Measurements from ENCODE around the gene STK39.

STK39 gene

GRCh38 chr2:167966937-167967913 lies 280.2 kb downstream of the STK39 start:
- no peak overlapping the region for H3K4me3 ChIP-seq (IDR thresholded peaks at IDR 0.05; ENCODE audit: insufficient read depth, low read depth, low read length)
- no peak overlapping the region for H3K4me2 ChIP-seq
- H4K20me1 ChIP-seq (ENCODE audit: insufficient read depth): no peaks in the 10 kb centered on the region
- no peak for TF ChIP-seq CTCF (conservative IDR thresholded peaks at IDR 0.05; ENCODE audit: low read depth, low read length)
- no peak overlapping the region for H3K9ac ChIP-seq
- no peak overlapping the region for H2AFZ ChIP-seq (ENCODE audit: low read depth)
- H3K27ac ChIP-seq: no peak overlapping the region
- no peaks in the 10 kb centered on the region for H3K27me3 ChIP-seq (ENCODE audit: insufficient read depth, low read depth)
- no peaks in the 10 kb centered on the region for H3K79me2 ChIP-seq (ENCODE audit: insufficient read depth, low read depth)
- H3K4me1 ChIP-seq (ENCODE audit: low read depth, poor library complexity, severe bottlenecking): no peaks in the 10 kb centered on the region
- no peaks in the 10 kb centered on the region for H3K36me3 ChIP-seq (ENCODE audit: insufficient read depth)

GRCh38 chr2:167965907-167966761 lies 281.3 kb downstream of the STK39 start:
- TF ChIP-seq CTCF (conservative IDR thresholded peaks at IDR 0.05; ENCODE audit: low read depth, low read length): no peak
- Histone ChIP-seq H3K4me2 (no peak overlapping the region), H3K9ac (no peak overlapping the region), H3K4me3 (IDR thresholded peaks at IDR 0.05; ENCODE audit: insufficient read depth, low read depth, low read length) (no peak overlapping the region), H3K79me2 (ENCODE audit: insufficient read depth, low read depth) (no peaks in the 10 kb centered on the region), H2AFZ (ENCODE audit: low read depth) (no peak overlapping the region), H3K4me1 (ENCODE audit: low read depth, poor library complexity, severe bottlenecking) (no peaks in the 10 kb centered on the region), H3K36me3 (ENCODE audit: insufficient read depth) (no peaks in the 10 kb centered on the region), H4K20me1 (ENCODE audit: insufficient read depth) (no peaks in the 10 kb centered on the region), H3K27ac (no peak overlapping the region), H3K27me3 (ENCODE audit: insufficient read depth, low read depth) (no peaks in the 10 kb centered on the region)

- Histone ChIP-seq H2AFZ (ENCODE audit: low read depth) (no peak overlapping the region), H4K20me1 (ENCODE audit: insufficient read depth) (no peaks in the 10 kb centered on the region), H3K4me3 (IDR thresholded peaks at IDR 0.05; ENCODE audit: insufficient read depth, low read depth, low read length) (no peak overlapping the region), H3K27ac (no peak overlapping the region), H3K9ac (no peak overlapping the region), H3K79me2 (ENCODE audit: insufficient read depth, low read depth) (no peaks in the 10 kb centered on the region), H3K4me1 (ENCODE audit: low read depth, poor library complexity, severe bottlenecking) (no peaks in the 10 kb centered on the region), H3K36me3 (ENCODE audit: insufficient read depth) (no peaks in the 10 kb centered on the region), H3K27me3 (ENCODE audit: insufficient read depth, low read depth) (no peaks in the 10 kb centered on the region), H3K4me2 (no peak overlapping the region)
- no peak for TF ChIP-seq CTCF (conservative IDR thresholded peaks at IDR 0.05; ENCODE audit: low read depth, low read length)
Observed at GRCh38 chr2:167964650-167965413, 282.6 kb downstream of the STK39 start.

Measured in KMS-11 (cell line).